IMR-90 (cell line): ENCODE measurements around the gene DZANK1. TPM values are rescaled to one million over a fixed set of nuclear protein-coding genes. Genes with fewer than 3 reads are reported as not detected.

ENCODE experiments used
- ATAC-seq: fragments of 200-7000 bp; cut with Tn5 transposase; 2 replicates; pipeline ENCODE4 v1.9.1; 2020; ENCODE audit warnings: low read depth, mild to moderate bottlenecking, moderate library complexity
- BruUV-seq: library from RNA; stranded (reverse); fragments of 400-500 nt; replicated peaks from 2 replicates; lab custom pipeline; 2021; lab: Mats Ljungman, UMichigan
- CTCF ChIA-PET: fragments of 300-600 bp; formaldehyde crosslinking; extraction: SDS; loops from one replicate; lab custom pipeline; 2021; ENCODE audit warnings: antibody characterized with exemption; lab: Yijun Ruan, JAX
- POLR2A ChIA-PET: fragments of 300-600 bp; sonication (Branson Sonifier 250); formaldehyde crosslinking; loops from one replicate; lab custom pipeline; 2022; ENCODE audit warnings: antibody characterized with exemption; ENCODE audit not compliant: unreplicated experiment; lab: Charles Lee
- DNase-seq: peaks from one replicate; pipeline ENCODE4 v3.0.0; 2013
- H2AFZ ChIP-seq: replicated peaks from 2 replicates; pipeline ENCODE3; 2013; ENCODE audit warnings: low read length, mild to moderate bottlenecking; ENCODE audit not compliant: poor library complexity
- H2AK5ac ChIP-seq: 2 replicates; pipeline ENCODE4 v1.6.1; 2013; ENCODE audit warnings: low read depth, low read length, inconsistent platforms
- H2AK9ac ChIP-seq: replicated peaks from 2 replicates; pipeline ENCODE3; 2013; ENCODE audit warnings: mild to moderate bottlenecking, low read depth, low read length, moderate library complexity; ENCODE audit not compliant: poor library complexity
- H2BK120ac ChIP-seq: 2 replicates; pipeline ENCODE4 v1.6.1; 2013; ENCODE audit warnings: low read depth, low read length, inconsistent platforms
- H2BK15ac ChIP-seq: 3 replicates; pipeline ENCODE4 v1.6.1; 2013; ENCODE audit warnings: low read depth, low read length, inconsistent platforms
- H2BK20ac ChIP-seq: 2 replicates; pipeline ENCODE4 v1.6.1; 2013; ENCODE audit warnings: low read depth, mild to moderate bottlenecking, inconsistent platforms, low read length, moderate library complexity
- H2BK5ac ChIP-seq: 2 replicates; pipeline ENCODE4 v1.6.1; 2013; ENCODE audit warnings: mild to moderate bottlenecking, low read depth, low read length, inconsistent platforms; ENCODE audit not compliant: poor library complexity, severe bottlenecking
- H3K14ac ChIP-seq: replicated peaks from 2 replicates; pipeline ENCODE4 v1.6.1; 2013; ENCODE audit warnings: low read depth, low read length, inconsistent platforms
- H3K18ac ChIP-seq: 2 replicates; pipeline ENCODE4 v1.6.1; 2013; ENCODE audit warnings: low read depth, low read length, control low read depth
- H3K23ac ChIP-seq: 2 replicates; pipeline ENCODE4 v1.6.1; 2013; ENCODE audit warnings: low read depth, low read length, inconsistent platforms
- H3K27ac ChIP-seq: 2 replicates; pipeline ENCODE4 v1.5.1; 2013; ENCODE audit warnings: mild to moderate bottlenecking, control low read depth, low read length; ENCODE audit not compliant: insufficient read depth
- H3K27me3 ChIP-seq: 2 replicates; pipeline ENCODE4 v1.6.1; 2013; ENCODE audit warnings: low read length; ENCODE audit not compliant: control insufficient read depth, insufficient read depth
- H3K36me3 ChIP-seq: 2 replicates; pipeline ENCODE4 v1.6.1; 2013; ENCODE audit warnings: low read length, mixed read lengths; ENCODE audit not compliant: control insufficient read depth, insufficient read depth
- H3K4ac ChIP-seq: 2 replicates; pipeline ENCODE4 v1.6.1; 2013; ENCODE audit warnings: low read depth, low read length, inconsistent platforms
- H3K4me1 ChIP-seq: 2 replicates; pipeline ENCODE4 v1.6.1; 2013; ENCODE audit warnings: low read length, mixed read lengths; ENCODE audit not compliant: control insufficient read depth, insufficient read depth
- H3K4me2 ChIP-seq: 2 replicates; pipeline ENCODE4 v1.6.1; 2013; ENCODE audit warnings: low read depth, mild to moderate bottlenecking, control low read depth, low read length, moderate library complexity
- H3K4me3 ChIP-seq: 2 replicates; pipeline ENCODE4 v1.5.1; 2013; ENCODE audit warnings: low read depth, mild to moderate bottlenecking, control low read depth, low read length, moderate library complexity; ENCODE audit not compliant: insufficient read depth
- H3K56ac ChIP-seq: 2 replicates; pipeline ENCODE4 v1.6.1; 2013; ENCODE audit warnings: low read length, inconsistent platforms; ENCODE audit not compliant: insufficient read depth; ENCODE audit errors: extremely low read depth
- H3K79me1 ChIP-seq, 2 experiments: 2 replicates each; pipeline ENCODE4 v1.6.1; 2013; ENCODE audit warnings: low read length in 2 of 2, inconsistent platforms in 1 of 2, low read depth in 1 of 2
- H3K9ac ChIP-seq: 2 replicates; pipeline ENCODE4 v1.6.1; 2013; ENCODE audit warnings: low read depth, low read length, control low read depth
- H3K9me1 ChIP-seq: 2 replicates; pipeline ENCODE4 v1.6.1; 2013; ENCODE audit warnings: low read length, inconsistent platforms; ENCODE audit not compliant: insufficient read depth
- H3K9me3 ChIP-seq: 2 replicates; pipeline ENCODE4 v1.6.1; 2013; ENCODE audit warnings: low read length; ENCODE audit not compliant: control insufficient read depth, insufficient read depth
- H4K20me1 ChIP-seq: 2 replicates; pipeline ENCODE4 v1.6.1; 2013; ENCODE audit warnings: low read length, inconsistent platforms; ENCODE audit not compliant: insufficient read depth
- H4K5ac ChIP-seq: 2 replicates; pipeline ENCODE4 v1.6.1; 2013; ENCODE audit warnings: mild to moderate bottlenecking, low read depth, low read length, control low read depth
- H4K8ac ChIP-seq, 2 experiments: 2 replicates each; pipeline ENCODE4 v1.6.1; 2013; ENCODE audit warnings: low read depth in 2 of 2, low read length in 2 of 2, control low read depth in 1 of 2, inconsistent platforms in 1 of 2
- H4K91ac ChIP-seq: 2 replicates; pipeline ENCODE4 v1.6.1; 2013; ENCODE audit warnings: low read depth, low read length, inconsistent platforms; ENCODE audit not compliant: insufficient read depth
- BHLHE40 ChIP-seq: fragments of 150-350 bp; IDR thresholded peaks from 2 replicates; pipeline ENCODE4 v1.6.1; 2016; ENCODE audit warnings: mild to moderate bottlenecking, low read depth, low read length
- CEBPB ChIP-seq: IDR thresholded peaks from 2 replicates; pipeline ENCODE4 v1.6.1; 2012; ENCODE audit warnings: low read depth, low read length, improper control_type of control experiment
- CHD1 ChIP-seq: IDR thresholded peaks from 2 replicates; pipeline ENCODE4 v1.6.1; 2012; ENCODE audit warnings: low read depth, low read length, improper control_type of control experiment
- CTCF ChIP-seq: conservative IDR thresholded peaks from 2 replicates; pipeline ENCODE4 v1.5.1; 2012; ENCODE audit warnings: mild to moderate bottlenecking, low read depth, low read length, improper control_type of control experiment
- ELK1 ChIP-seq: fragments of 150-350 bp; IDR thresholded peaks from 2 replicates; pipeline ENCODE4 v1.6.1; 2016; ENCODE audit warnings: low read depth, mild to moderate bottlenecking, low read length, moderate library complexity, borderline replicate concordance
- FOS ChIP-seq: fragments of 150-350 bp; IDR thresholded peaks from 2 replicates; pipeline ENCODE4 v1.6.1; 2016; ENCODE audit warnings: low read depth, low read length
- MAFK ChIP-seq: IDR thresholded peaks from 2 replicates; pipeline ENCODE4 v1.6.1; 2012; ENCODE audit warnings: low read depth, low read length, improper control_type of control experiment
- MAZ ChIP-seq: IDR thresholded peaks from 2 replicates; pipeline ENCODE4 v1.6.1; 2012; ENCODE audit warnings: low read depth, mild to moderate bottlenecking, low read length, improper control_type of control experiment, moderate library complexity, borderline replicate concordance
- MXI1 ChIP-seq: IDR thresholded peaks from 2 replicates; pipeline ENCODE4 v1.6.1; 2012; ENCODE audit warnings: low read depth, mild to moderate bottlenecking, low read length, moderate library complexity, borderline replicate concordance
- NFE2L2 ChIP-seq: fragments of 150-350 bp; IDR thresholded peaks from 2 replicates; pipeline ENCODE4 v1.6.1; 2016; ENCODE audit warnings: low read depth, mild to moderate bottlenecking, low read length
- POLR2A ChIP-seq: IDR thresholded peaks from 2 replicates; pipeline ENCODE4 v1.6.1; 2012; ENCODE audit warnings: mild to moderate bottlenecking, low read depth, low read length
- RAD21 ChIP-seq: IDR thresholded peaks from 2 replicates; pipeline ENCODE4 v1.6.1; 2012; ENCODE audit warnings: low read length, improper control_type of control experiment
- RCOR1 ChIP-seq: IDR thresholded peaks from 2 replicates; pipeline ENCODE4 v1.6.1; 2012; ENCODE audit warnings: mild to moderate bottlenecking, low read length, improper control_type of control experiment; ENCODE audit not compliant: insufficient replicate concordance
- RFX5 ChIP-seq: IDR thresholded peaks from 2 replicates; pipeline ENCODE4 v1.8.0; 2012; ENCODE audit warnings: low read depth, mild to moderate bottlenecking, low read length, moderate library complexity
- SMC3 ChIP-seq: fragments of 150-350 bp; IDR thresholded peaks from 2 replicates; pipeline ENCODE4 v1.6.1; 2016; ENCODE audit warnings: low read depth, mild to moderate bottlenecking, antibody characterized with exemption, low read length, moderate library complexity
- USF2 ChIP-seq: fragments of 150-350 bp; IDR thresholded peaks from 2 replicates; pipeline ENCODE4 v1.6.1; 2017; ENCODE audit warnings: mild to moderate bottlenecking, antibody characterized with exemption, low read length, low read depth
- WGBS, 2 experiments: methylation state at CpG; one replicate each; pipeline versions ENCODE4 v1.1.5 to v1.1.7; 2013; ENCODE audit warnings: missing lambda C conversion rate in 2 of 2; ENCODE audit not compliant: insufficient read length in 1 of 2; ENCODE audit errors: extremely low coverage in 2 of 2; 5-methylcytosine and 5-hydroxymethylcytosine counted together
- dilution Hi-C: fragments of 300-500 bp; cut with HindIII; formaldehyde crosslinking; loops from one replicate; pipeline ENCODE4 v1.14.3; 2018; ENCODE audit warnings: low sequenced_read_pairs; ENCODE audit not compliant: unreplicated experiment
- in situ Hi-C: fragments of 300-500 bp; cut with MboI; formaldehyde crosslinking; loops from 3 replicates; pipeline ENCODE4 v1.14.3; 2019; ENCODE audit warnings: low sequenced_read_pairs, inconsistent platforms, mixed read lengths
- intact Hi-C: fragments of 100-400 bp; cut with micrococcal nuclease; formaldehyde crosslinking; loops from 2 replicates; pipeline ENCODE4 v1.10.0; 2022
- polyA plus RNA-seq, 3 experiments: library from polyadenylated mRNA; depleted of rRNA; stranded (reverse); fragments of >200 nt; gene quantifications; 2 replicates each; pipeline ENCODE4 v1.2.3, GENCODE V29; 2012; ENCODE audit warnings: low replicate concordance in 1 of 3
- total RNA-seq: library from RNA; depleted of rRNA; stranded (reverse); fragments of >200 nt; gene quantifications from 2 replicates; pipeline ENCODE4 v1.2.3, GENCODE V29; 2012

The DZANK1 gene
- total and polyA plus RNA-seq, 2 of the 4 experiments (the other 2 are of a cell fraction): 0.54 to 1.1 TPM

- CTCF ChIA-PET: no interaction called here
These were observed 36.5 kb downstream of the DZANK1 start for GRCh38 chr20:18430172-18430826.

More at GRCh38 chr20:18430172-18430826, 36.5 kb downstream of the DZANK1 start:
- Histone ChIP-seq H3K36me3 (no peaks in the 10 kb centered on the region), H3K4me3 (no peak overlapping the region), H3K23ac (no peak overlapping the region), H3K9ac (no peak overlapping the region), H2AK9ac (no peak overlapping the region), H2AFZ (no peak overlapping the region), H4K5ac (no peak overlapping the region), H3K9me3 (no peaks in the 10 kb centered on the region), H3K27me3 (no peaks in the 10 kb centered on the region), H4K8ac (no peak overlapping the region), H3K27ac (no peak overlapping the region), H4K91ac (no peak overlapping the region), H3K79me1 (no peaks in the 10 kb centered on the region), H2BK5ac (no peak overlapping the region), H2BK20ac (no peak overlapping the region), H2AK5ac (no peak overlapping the region), H3K9me1 (no peaks in the 10 kb centered on the region), H3K14ac (no peak overlapping the region), H2BK15ac (no peak overlapping the region), H3K4ac (no peak overlapping the region), H3K18ac (no peak overlapping the region), H3K4me2 (no peak overlapping the region), H2BK120ac (no peak overlapping the region), H3K4me1 (no peaks in the 10 kb centered on the region), H4K20me1 (no peaks in the 10 kb centered on the region), H3K56ac (no peak overlapping the region)
- in situ Hi-C loops: no loop called here
- no CpG with 5 or more reads among the region's 9 CpGs for WGBS, 2 experiments
- DNase-seq: no peak
- TF ChIP-seq CHD1 (no peak), POLR2A (no peak), RAD21 (no peak), RFX5 (no peak), BHLHE40 (no peak), CTCF (no peak), USF2 (no peak), MAFK (no peak), CEBPB (no peak), RCOR1 (no peak), FOS (no peak), MAZ (no peak), SMC3 (no peak), MXI1 (no peak), NFE2L2 (no peak), ELK1 (no peak)
- POLR2A ChIA-PET: no interaction called here
- BruUV-seq: no TSS peak
- ATAC-seq: no peak
- dilution Hi-C loops: no loop called here
- intact Hi-C loops: no loop called here
